OCI-LY7 (cell line): ENCODE measurements around the gene CTNND2.

Experiments used
- CTCF ChIP-seq: fragments of 200-600 bp; sonication (generic); conservative IDR thresholded peaks from 2 replicates; pipeline ENCODE4 v1.5.1; 2014; ENCODE audit warnings: mild to moderate bottlenecking, antibody characterized with exemption, low read length, moderate library complexity, mixed read lengths
- EZH2phosphoT487 ChIP-seq: fragments of 200-600 bp; sonication (generic); IDR thresholded peaks from 2 replicates; pipeline ENCODE4 v1.6.1; 2018; ENCODE audit warnings: low read depth, borderline replicate concordance, mild to moderate bottlenecking, mixed run types, antibody characterized with exemption, low read length, moderate library complexity, mixed read lengths

GRCh38 chr5:11599499-11599898, 304.7 kb downstream of the CTNND2 start:
- TF ChIP-seq CTCF (no peak), EZH2phosphoT487 (no peak)
